HEK293T (cell line): ENCODE results near the gene SPOPL.
"Not testable (repeated sequence)": the region's sequence is repeated elsewhere in the genome, so short reads cannot be mapped to it uniquely, and the experiment has no call there.

Source experiments
- CTCF ChIA-PET: fragments of 350-600 bp; formaldehyde crosslinking; extraction: SDS; loops from one replicate; lab custom pipeline; 2021; ENCODE audit warnings: antibody characterized with exemption, inconsistent platforms; lab: Yijun Ruan, JAX
- POLR2A ChIA-PET: fragments of 350-600 bp; formaldehyde crosslinking; extraction: SDS; loops from one replicate; lab custom pipeline; 2020; ENCODE audit warnings: antibody characterized with exemption, inconsistent platforms; lab: Yijun Ruan, JAX
- DNase-seq: peaks from one replicate; pipeline ENCODE4 v3.0.0; 2012; ENCODE audit warnings: mixed read lengths; ENCODE audit errors: extremely low spot score
- ARNT ChIP-seq: fragments of 450-650 bp; IDR thresholded peaks from 2 replicates; pipeline ENCODE4 v1.6.1; 2017; ENCODE audit warnings: mild to moderate bottlenecking
- BHLHE40 ChIP-seq: fragments of 450-650 bp; IDR thresholded peaks from 2 replicates; pipeline ENCODE4 v1.6.1; 2016; ENCODE audit warnings: mild to moderate bottlenecking, moderate library complexity, borderline replicate concordance
- CTBP1 ChIP-seq: fragments of 450-650 bp; IDR thresholded peaks from 2 replicates; pipeline ENCODE4 v1.6.1; 2016; ENCODE audit warnings: borderline replicate concordance
- ELF4 ChIP-seq: fragments of 450-650 bp; IDR thresholded peaks from 2 replicates; pipeline ENCODE4 v1.6.1; 2017; ENCODE audit warnings: antibody characterized with exemption
- FOXA1 ChIP-seq: fragments of 450-650 bp; IDR thresholded peaks from 2 replicates; pipeline ENCODE4 v1.6.1; 2016; ENCODE audit warnings: mild to moderate bottlenecking
- FOXK2 ChIP-seq: fragments of 450-650 bp; IDR thresholded peaks from 2 replicates; pipeline ENCODE4 v1.6.1; 2016; ENCODE audit warnings: mild to moderate bottlenecking
- FOXM1 ChIP-seq: fragments of 450-650 bp; IDR thresholded peaks from 2 replicates; pipeline ENCODE4 v1.6.1; 2017; ENCODE audit warnings: mild to moderate bottlenecking, borderline replicate concordance
- HDGF ChIP-seq: fragments of 450-650 bp; IDR thresholded peaks from 2 replicates; pipeline ENCODE4 v1.6.1; 2017; ENCODE audit warnings: antibody characterized with exemption, borderline replicate concordance
- L3MBTL2 ChIP-seq: fragments of 450-650 bp; conservative IDR thresholded peaks from 2 replicates; pipeline ENCODE4 v1.6.1; 2016; ENCODE audit warnings: mild to moderate bottlenecking
- LEF1 ChIP-seq: fragments of 450-650 bp; IDR thresholded peaks from 2 replicates; pipeline ENCODE4 v1.6.1; 2017; ENCODE audit warnings: mild to moderate bottlenecking, borderline replicate concordance
- NFRKB ChIP-seq: fragments of 450-650 bp; IDR thresholded peaks from 2 replicates; pipeline ENCODE4 v1.6.1; 2016; ENCODE audit warnings: mild to moderate bottlenecking, moderate library complexity
- SP1 ChIP-seq: fragments of 450-650 bp; IDR thresholded peaks from 2 replicates; pipeline ENCODE4 v1.6.1; 2017
- SUZ12 ChIP-seq: fragments of 450-650 bp; IDR thresholded peaks from 2 replicates; pipeline ENCODE4 v1.6.1; 2016; ENCODE audit warnings: mild to moderate bottlenecking
- TARDBP ChIP-seq: fragments of 450-650 bp; IDR thresholded peaks from 2 replicates; pipeline ENCODE4 v1.6.1; 2016
- ZNF384 ChIP-seq: fragments of 450-650 bp; IDR thresholded peaks from 2 replicates; pipeline ENCODE4 v1.6.1; 2016
- TF ChIP-seq, protein P1 (sequence below): fragments of 450-650 bp; IDR thresholded peaks from 2 replicates; pipeline ENCODE4 v1.6.1; 2016

Gene SPOPL

DNA sequence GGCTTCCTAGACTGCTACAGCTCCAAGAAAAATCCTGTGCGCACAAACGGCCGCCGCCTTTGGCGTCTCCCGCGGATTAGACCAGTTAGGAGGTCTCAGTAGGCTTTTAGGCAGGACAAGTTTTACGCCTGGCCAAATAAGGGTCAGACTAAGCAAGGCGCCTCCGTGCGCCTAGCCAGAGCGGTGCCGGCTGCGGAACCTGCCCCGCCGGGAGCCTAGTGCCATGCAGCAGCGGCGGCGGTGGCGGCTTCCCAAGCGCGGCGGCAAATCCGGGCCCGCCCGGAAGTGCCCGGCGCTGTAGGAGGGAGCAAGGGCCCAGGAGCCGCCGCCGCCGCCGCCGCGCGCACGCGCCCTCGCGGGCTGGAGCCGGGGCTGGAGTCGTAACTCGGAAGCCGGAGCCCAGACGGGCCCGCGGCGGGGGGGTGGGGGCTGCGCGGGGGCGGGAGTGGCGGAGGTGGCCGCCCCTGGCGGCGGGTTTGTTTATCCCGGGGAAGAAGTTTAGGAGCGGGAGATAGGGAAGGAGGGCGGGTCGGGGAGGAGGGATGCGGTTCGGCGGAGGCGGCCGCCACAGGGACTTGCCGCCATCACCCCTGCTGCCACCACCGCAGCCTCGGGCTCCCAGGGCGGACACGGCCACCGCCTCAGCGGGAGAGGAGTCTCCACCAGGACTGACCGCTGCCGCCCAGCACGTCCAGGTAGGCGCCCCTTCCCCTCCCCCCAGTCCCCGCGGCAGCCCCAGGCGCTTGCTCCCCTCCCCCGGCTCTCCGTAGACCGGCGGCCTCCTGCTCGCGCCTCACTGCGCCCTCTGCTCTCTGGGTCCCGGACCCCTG lies at the start of gene SPOPL:
Gene SPOPL (plus strand): TSS at position 346 of the 830 bp plus-strand sequence. CDS start 48,447 bp downstream, outside the sequence.
- TF ChIP-seq L3MBTL2 = peak; percentile 85
- peak; percentile 67; the same call in 1 of the 2 replicates for TF ChIP-seq ELF4
- no peak for TF ChIP-seq FOXK2
- TF ChIP-seq SUZ12 = no peak
- TF ChIP-seq TARDBP = no peak
- no peak for TF ChIP-seq CTBP1
- CTCF ChIA-PET = interaction anchor here (1.4 kb wide), 1 partner anchor 10 kb away, joined by 4 read pairs; no protein-coding TSS in a partner anchor
- peak; percentile 94 for DNase-seq
- POLR2A ChIA-PET = interaction anchor here (0.6 to 1.5 kb wide), 9 partner anchors 10 to 488 kb away, joined by 3 to 7 read pairs (median 3); no protein-coding TSS in a partner anchor

DNA sequence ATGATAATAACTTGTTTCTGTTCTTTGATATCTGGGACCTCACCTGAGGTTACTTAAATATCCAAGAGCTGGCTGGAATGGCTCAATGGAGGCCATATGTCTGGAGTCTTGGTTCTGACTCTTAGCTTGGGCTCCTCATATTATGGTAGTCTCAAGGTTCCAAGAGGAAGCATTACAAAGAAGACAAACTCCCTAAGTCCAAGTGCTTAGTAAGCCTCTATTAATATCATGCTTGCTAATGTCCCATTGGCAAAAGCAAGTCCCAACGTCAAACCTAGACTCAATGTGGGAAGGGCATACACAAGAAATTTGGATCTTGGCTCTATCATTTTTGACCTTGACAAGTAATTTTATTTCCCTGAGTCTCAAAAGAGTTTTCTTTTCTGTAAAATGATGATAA lies 49.2 kb upstream of the SPOPL start:
- no peak for DNase-seq
- TF ChIP-seq L3MBTL2 = no peak
- no peak for TF ChIP-seq FOXK2
- no peak for TF ChIP-seq BHLHE40
- no peak for TF ChIP-seq NFRKB
- TF ChIP-seq TARDBP = no peak
- no peak for TF ChIP-seq CTBP1
- TF ChIP-seq LEF1 = no peak
- TF ChIP-seq SUZ12 = no peak
- TF ChIP-seq FOXA1 = no peak
- no peak for TF ChIP-seq HDGF
- POLR2A ChIA-PET = no interaction called here
- CTCF ChIA-PET = no interaction called here

GRCh38 chr2:138453815-138454214 lies 47.8 kb upstream of the SPOPL start:
- ChIA-PET CTCF (no interaction called here), POLR2A (no interaction called here)
- no peak for DNase-seq
- no peak for TF ChIP-seq ZNF384
- TF ChIP-seq FOXK2 = no peak
- TF ChIP-seq ELF4 = no peak
- no peak for TF ChIP-seq HDGF
- no peak for TF ChIP-seq CTBP1
- TF ChIP-seq FOXA1 = no peak

DNA sequence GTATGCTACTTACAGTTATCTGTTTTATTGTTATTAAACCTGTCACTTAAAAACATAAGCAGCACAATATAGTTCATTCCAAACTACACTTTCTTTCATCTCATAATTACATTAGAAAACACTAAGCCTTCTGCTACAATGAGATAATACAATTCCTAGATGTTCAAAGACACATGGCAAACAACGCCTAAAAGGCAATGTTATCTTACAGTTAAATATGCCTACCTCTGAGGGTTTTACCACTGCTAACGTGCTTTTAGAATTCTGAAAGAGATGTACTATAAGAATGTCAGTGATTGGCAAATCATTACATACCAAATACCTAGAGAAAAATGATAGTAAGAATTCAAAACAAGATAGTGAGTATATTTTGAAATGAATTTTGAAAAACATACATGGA lies 46.8 kb upstream of the SPOPL start:
- POLR2A ChIA-PET = no interaction called here
- CTCF ChIA-PET = no interaction called here
- TF ChIP-seq TARDBP (no peak), CTBP1 (no peak), SUZ12 (no peak), ZNF384 (no peak), NFRKB (no peak), SP1 (no peak), FOXK2 (no peak), FOXM1 (no peak), FOXA1 (no peak), ARNT (no peak), BHLHE40 (no peak), LEF1 (no peak), L3MBTL2 (no peak), HDGF (no peak), ELF4 (no peak)
- TF ChIP-seq, protein P1, sequence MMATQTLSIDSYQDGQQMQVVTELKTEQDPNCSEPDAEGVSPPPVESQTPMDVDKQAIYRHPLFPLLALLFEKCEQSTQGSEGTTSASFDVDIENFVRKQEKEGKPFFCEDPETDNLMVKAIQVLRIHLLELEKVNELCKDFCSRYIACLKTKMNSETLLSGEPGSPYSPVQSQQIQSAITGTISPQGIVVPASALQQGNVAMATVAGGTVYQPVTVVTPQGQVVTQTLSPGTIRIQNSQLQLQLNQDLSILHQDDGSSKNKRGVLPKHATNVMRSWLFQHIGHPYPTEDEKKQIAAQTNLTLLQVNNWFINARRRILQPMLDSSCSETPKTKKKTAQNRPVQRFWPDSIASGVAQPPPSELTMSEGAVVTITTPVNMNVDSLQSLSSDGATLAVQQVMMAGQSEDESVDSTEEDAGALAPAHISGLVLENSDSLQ = no peak

DNA sequence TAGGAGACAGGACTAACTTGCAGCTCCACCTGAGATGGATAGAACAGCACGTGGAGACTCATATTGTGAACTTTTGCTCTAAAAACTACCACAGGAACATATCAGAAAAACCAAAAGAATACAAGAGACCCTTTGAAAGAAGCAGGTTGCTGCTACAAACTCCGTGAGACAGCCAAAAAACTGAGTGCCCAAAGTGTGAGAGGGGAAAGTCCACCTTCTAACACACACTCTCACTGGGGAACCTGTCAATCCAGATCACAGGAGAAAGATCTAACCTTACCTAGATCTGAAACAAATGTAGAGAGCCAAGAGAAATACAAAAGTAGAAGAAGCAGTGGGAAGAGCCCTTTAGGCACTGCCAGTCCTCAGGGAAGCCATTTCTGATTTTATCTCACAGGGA lies 46.3 kb upstream of the SPOPL start:
- ChIA-PET CTCF (no interaction called here), POLR2A (no interaction called here)
- no peak for DNase-seq
- TF ChIP-seq ZNF384 = no peak
- TF ChIP-seq NFRKB = no peak
- TF ChIP-seq LEF1 = no peak
- TF ChIP-seq FOXK2 = no peak
- no peak for TF ChIP-seq TARDBP
- no peak for TF ChIP-seq HDGF
- no peak for TF ChIP-seq FOXA1
- TF ChIP-seq ELF4 = no peak
- no peak for TF ChIP-seq CTBP1
- no peak for TF ChIP-seq FOXM1
- no peak for TF ChIP-seq ARNT
- no peak for TF ChIP-seq SUZ12
- TF ChIP-seq L3MBTL2 = no peak
- TF ChIP-seq, protein P1 = no peak
- TF ChIP-seq SP1 = no peak
- TF ChIP-seq BHLHE40 = no peak

More for the DNA sequence above, 46.8 kb upstream of the SPOPL start:
- no peak for DNase-seq

- no peak for DNase-seq
- TF ChIP-seq CTBP1 = no peak
- no peak for TF ChIP-seq FOXA1
- TF ChIP-seq FOXK2 = no peak
- TF ChIP-seq ARNT = no peak
- no peak for TF ChIP-seq SUZ12
- no peak for TF ChIP-seq FOXM1
- ChIA-PET CTCF (no interaction called here), POLR2A (no interaction called here)
Observed at GRCh38 chr2:138455691-138456090, 45.9 kb upstream of the SPOPL start.

DNA sequence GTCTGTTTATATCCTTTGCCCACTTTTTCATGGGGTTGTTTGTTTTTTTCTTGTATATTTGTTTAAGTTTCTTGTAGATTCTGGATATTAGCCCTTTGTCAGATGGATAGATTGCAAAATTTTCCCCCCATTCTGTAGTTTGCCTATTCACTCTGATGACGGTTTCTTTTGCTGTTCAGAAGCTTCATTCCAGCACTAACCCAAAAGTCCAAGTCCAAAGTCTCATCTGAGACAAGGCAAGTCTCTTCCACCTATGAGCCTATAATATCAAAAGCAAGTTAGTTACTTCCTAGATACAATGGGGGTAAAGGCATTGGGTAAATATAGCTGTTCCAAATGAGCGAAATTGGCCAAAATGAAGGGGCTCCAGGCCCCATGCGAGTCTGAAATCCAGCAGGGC lies 38.9 kb upstream of the SPOPL start:
- CTCF ChIA-PET, POLR2A ChIA-PET, DNase-seq: not testable (repeated sequence)
